GM18873 (cell line): ENCODE measurements around the gene ASGR2.

Experiments
- ATAC-seq: cut with Tn5 transposase; IDR thresholded peaks from one replicate; pipeline ENCODE4 v1.9.1; 2021; ENCODE audit warnings: mild to moderate bottlenecking, moderate library complexity, moderate number of reproducible peaks; ENCODE audit not compliant: unreplicated experiment, low FRiP score

ASGR2 gene

GRCh38 chr17:7068268-7068667 is 46.4 kb downstream of the ASGR2 start:
- ATAC-seq, result no peak

GRCh38 chr17:7067198-7067597 is 47.4 kb downstream of the ASGR2 start:
- no peak for ATAC-seq

GRCh38 chr17:7064261-7064660 is 50.4 kb downstream of the ASGR2 start:
- ATAC-seq, result no peak

- ATAC-seq, result no peak
These were observed 51.0 kb downstream of the ASGR2 start for GRCh38 chr17:7063518-7064094.

GRCh38 chr17:7060165-7060891 is 54.3 kb downstream of the ASGR2 start:
- no peak for ATAC-seq

GRCh38 chr17:7058831-7059447 is 55.7 kb downstream of the ASGR2 start:
- no peak for ATAC-seq

GRCh38 chr17:7056386-7056785 is 58.2 kb downstream of the ASGR2 start:
- no peak for ATAC-seq
